B cell (primary cell): ENCODE data around the gene DEFB110. TPM values are rescaled to one million over a fixed set of nuclear protein-coding genes. Genes with fewer than 3 reads are reported as not detected.

Experiments used
- ATAC-seq: fragments of 200-7000 bp; cut with Tn5 transposase; one replicate; pipeline ENCODE4 v1.10.0; 2021; ENCODE audit warnings: low read depth, mild to moderate bottlenecking, moderate number of reproducible peaks, moderate library complexity
- CTCF ChIA-PET: fragments of 350-600 bp; sonication (Branson Sonifier 250); formaldehyde crosslinking; loops from one replicate; lab custom pipeline; 2021; ENCODE audit warnings: antibody characterized with exemption, inconsistent platforms; lab: Charles Lee
- POLR2A ChIA-PET: fragments of 350-600 bp; sonication (Branson Sonifier 250); formaldehyde crosslinking; loops from one replicate; lab custom pipeline; 2021; ENCODE audit warnings: antibody characterized with exemption; lab: Charles Lee
- DNase-seq: peaks from one replicate; pipeline ENCODE4 v3.0.0; 2013
- H2AFZ ChIP-seq: 2 replicates; pipeline ENCODE4 v1.6.1; 2012; ENCODE audit warnings: mild to moderate bottlenecking, low read depth, low read length; ENCODE audit not compliant: insufficient read depth, poor library complexity, severe bottlenecking
- H3K27ac ChIP-seq, 2 donors: 1 replicate in 1 of 2; 2 replicates in 1 of 2; pipeline ENCODE4 v1.5.1; 2012 to 2013; ENCODE audit warnings: low read length in 2 of 2, mild to moderate bottlenecking in 2 of 2, moderate library complexity in 1 of 2
- H3K27me3 ChIP-seq, 4 experiments: fragments of 200-600 bp in 1 of 4; sonication (generic) in 1 of 4; replicated peaks in 1 of 4; 1 replicate in 2 of 4; 2 replicates in 2 of 4; pipeline versions ENCODE4 v1.6.1 to v1.7.0; 2013 to 2016; ENCODE audit warnings: low read length in 3 of 4, mild to moderate bottlenecking in 2 of 4, mixed read lengths in 1 of 4, moderate library complexity in 1 of 4; ENCODE audit not compliant: insufficient read depth in 4 of 4, control insufficient read depth in 3 of 4; ENCODE audit errors: control extremely low read depth in 1 of 4
- H3K36me3 ChIP-seq, 2 experiments: replicated peaks in 1 of 2; 1 replicate in 1 of 2; 2 replicates in 1 of 2; pipeline versions ENCODE4 v1.6.1 to v1.7.1; 2013; ENCODE audit warnings: low read length in 1 of 2; ENCODE audit not compliant: insufficient read depth in 2 of 2, control insufficient read depth in 1 of 2; ENCODE audit errors: control extremely low read depth in 1 of 2, extremely low read depth in 1 of 2
- H3K4me1 ChIP-seq, 2 donors: fragments of 200-600 bp in 1 of 2; sonication (generic) in 1 of 2; 1 replicate in 1 of 2; 2 replicates in 1 of 2; pipeline versions ENCODE4 v1.5.1 to v1.6.1; 2013 to 2017; ENCODE audit warnings: low read length in 2 of 2; ENCODE audit not compliant: control insufficient read depth in 2 of 2, insufficient read depth in 2 of 2
- H3K4me2 ChIP-seq: replicated peaks from 2 replicates; pipeline ENCODE3; 2012; ENCODE audit warnings: mild to moderate bottlenecking, low read depth, low read length; ENCODE audit not compliant: poor library complexity, severe bottlenecking
- H3K4me3 ChIP-seq, 5 experiments: fragments of 200-600 bp in 1 of 5; sonication (generic) in 1 of 5; 1 replicate in 3 of 5; 2 replicates in 2 of 5; pipeline versions ENCODE4 v1.5.1 to v1.7.0; 2011 to 2016; ENCODE audit warnings: low read length in 4 of 5, mild to moderate bottlenecking in 4 of 5, low read depth in 2 of 5, control low read depth in 1 of 5, moderate library complexity in 1 of 5; ENCODE audit not compliant: insufficient read depth in 1 of 5; ENCODE audit errors: control extremely low read depth in 1 of 5, extremely low read depth in 1 of 5
- H3K79me2 ChIP-seq: fragments of 200-600 bp; sonication (generic); one replicate; pipeline ENCODE4 v1.6.0; 2016; ENCODE audit warnings: low read length; ENCODE audit not compliant: control insufficient read depth, insufficient read depth
- H3K9ac ChIP-seq: fragments of 200-600 bp; sonication (generic); 2 replicates; pipeline ENCODE4 v1.6.1; 2017; ENCODE audit warnings: mild to moderate bottlenecking, low read length, moderate library complexity
- H3K9me3 ChIP-seq, 3 donors: one replicate each; pipeline versions ENCODE4 v1.6.1 to v1.7.1; 2013; ENCODE audit warnings: low read length in 2 of 3; ENCODE audit not compliant: control insufficient read depth in 2 of 3, insufficient read depth in 1 of 3; ENCODE audit errors: control extremely low read depth in 1 of 3
- H4K20me1 ChIP-seq: 2 replicates; pipeline ENCODE4 v1.6.0; 2012; ENCODE audit warnings: mild to moderate bottlenecking, low read length; ENCODE audit not compliant: insufficient read depth, control insufficient read depth, poor library complexity, severe bottlenecking
- H3K27ac Mint-ChIP-seq: one replicate; pipeline ENCODE4 v1.8.0; 2021; ENCODE audit warnings: mixed read lengths
- H3K27me3 Mint-ChIP-seq: one replicate; pipeline ENCODE4 v1.8.0; 2021; ENCODE audit warnings: mixed read lengths
- H3K4me1 Mint-ChIP-seq: one replicate; pipeline ENCODE4 v1.8.0; 2021; ENCODE audit warnings: mixed read lengths
- H3K4me3 Mint-ChIP-seq: one replicate; pipeline ENCODE4 v1.8.0; 2021; ENCODE audit warnings: mixed read lengths
- H3K9me3 Mint-ChIP-seq: one replicate; pipeline ENCODE4 v1.8.0; 2022; ENCODE audit warnings: mixed read lengths; ENCODE audit not compliant: insufficient read depth
- CTCF ChIP-seq: fragments of 200-600 bp; IDR thresholded peaks from one replicate; pipeline ENCODE4 v1.8.0; 2022; ENCODE audit warnings: antibody characterized with exemption, mild to moderate bottlenecking
- EZH2 ChIP-seq: IDR thresholded peaks from 2 replicates; pipeline ENCODE4 v1.6.1; 2012; ENCODE audit warnings: borderline replicate concordance, low read depth, mild to moderate bottlenecking, moderate library complexity, low read length; ENCODE audit not compliant: insufficient read depth, poor library complexity, severe bottlenecking
- WGBS: methylation state at CpG from one replicate; pipeline ENCODE4 v1.1.5; 2013; ENCODE audit warnings: missing lambda C conversion rate; ENCODE audit not compliant: insufficient coverage; 5-methylcytosine and 5-hydroxymethylcytosine counted together
- intact Hi-C: fragments of 100-400 bp; cut with micrococcal nuclease; formaldehyde crosslinking; loops from one replicate; pipeline ENCODE4 v1.10.0; 2022
- polyA plus RNA-seq: library from polyadenylated mRNA; depleted of rRNA; stranded (reverse); fragments of >200 nt; gene quantifications from 2 replicates; pipeline ENCODE4 v1.2.3, GENCODE V29; 2012
- total RNA-seq, 2 donors: library from RNA; stranded (reverse); fragments of 120-200 nt in 1 of 2; gene quantifications; 1 replicate in 1 of 2; 2 replicates in 1 of 2; pipeline versions ENCODE4 v1.2.3 to v1.2.4, GENCODE V29; 2013 to 2022

DEFB110 gene
- total and polyA plus RNA-seq, 2 donors (not counting 1 experiment from before 2014, with no cell fraction given): not detected

GRCh38 chr6:50062051-50062450 is 40.3 kb upstream of the DEFB110 start:
- no peaks in the 10 kb centered on the region for H3K36me3 ChIP-seq
- TF ChIP-seq CTCF (no peak), EZH2 (no peak)
- H3K27me3 ChIP-seq: no peaks in the 10 kb centered on the region
- H3K9ac ChIP-seq: no peak overlapping the region
- Mint-ChIP-seq H3K9me3 (peaks cover 5% of the 10 kb centered on the region), H3K4me3 (no peak overlapping the region), H3K4me1 (no peaks in the 10 kb centered on the region), H3K27ac (no peak overlapping the region), H3K27me3 (no peaks in the 10 kb centered on the region)
- no CpG with 5 or more reads among the region's 2 CpGs for WGBS
- H3K27ac ChIP-seq: no peak overlapping the region
- H3K4me2 ChIP-seq: no peak overlapping the region
- no peaks in the 10 kb centered on the region for H3K9me3 ChIP-seq
- no peaks in the 10 kb centered on the region for H4K20me1 ChIP-seq
- DNase-seq (no peak), ATAC-seq (no peak)
- CTCF ChIA-PET: no interaction called here
- intact Hi-C loops: no loop called here
- H2AFZ ChIP-seq: no peak overlapping the region
- H3K4me3 ChIP-seq: no peak overlapping the region
- H3K79me2 ChIP-seq: no peaks in the 10 kb centered on the region
- no peaks in the 10 kb centered on the region for H3K4me1 ChIP-seq
- POLR2A ChIA-PET: no interaction called here

- ATAC-seq (no peak), DNase-seq (no peak)
- Mint-ChIP-seq H3K4me3 (no peak overlapping the region), H3K27ac (no peak overlapping the region), H3K9me3 (no peaks in the 10 kb centered on the region), H3K27me3 (no peaks in the 10 kb centered on the region), H3K4me1 (no peaks in the 10 kb centered on the region)
- Histone ChIP-seq H3K4me1 (no peaks in the 10 kb centered on the region), H3K9me3 (no peaks in the 10 kb centered on the region), H2AFZ (no peak overlapping the region), H4K20me1 (no peaks in the 10 kb centered on the region), H3K79me2 (no peaks in the 10 kb centered on the region), H3K4me2 (no peak overlapping the region), H3K9ac (no peak overlapping the region), H3K36me3 (no peaks in the 10 kb centered on the region), H3K27me3 (no peaks in the 10 kb centered on the region), H3K27ac (no peak overlapping the region), H3K4me3 (no peak overlapping the region)
- TF ChIP-seq EZH2 (no peak), CTCF (no peak)
- ChIA-PET CTCF (no interaction called here), POLR2A (no interaction called here)
- intact Hi-C loops: no loop called here
- WGBS: no CpG with 5 or more reads among the region's 1 CpG
Observed at GRCh38 chr6:50056242-50056641, 34.4 kb upstream of the DEFB110 start.
